Measurements from ENCODE around the gene KIF13A.
"Not testable (repeated sequence)": the region's sequence is repeated elsewhere in the genome, so short reads cannot be mapped to it uniquely, and the experiment has no call there.

KIF13A gene

DNA sequence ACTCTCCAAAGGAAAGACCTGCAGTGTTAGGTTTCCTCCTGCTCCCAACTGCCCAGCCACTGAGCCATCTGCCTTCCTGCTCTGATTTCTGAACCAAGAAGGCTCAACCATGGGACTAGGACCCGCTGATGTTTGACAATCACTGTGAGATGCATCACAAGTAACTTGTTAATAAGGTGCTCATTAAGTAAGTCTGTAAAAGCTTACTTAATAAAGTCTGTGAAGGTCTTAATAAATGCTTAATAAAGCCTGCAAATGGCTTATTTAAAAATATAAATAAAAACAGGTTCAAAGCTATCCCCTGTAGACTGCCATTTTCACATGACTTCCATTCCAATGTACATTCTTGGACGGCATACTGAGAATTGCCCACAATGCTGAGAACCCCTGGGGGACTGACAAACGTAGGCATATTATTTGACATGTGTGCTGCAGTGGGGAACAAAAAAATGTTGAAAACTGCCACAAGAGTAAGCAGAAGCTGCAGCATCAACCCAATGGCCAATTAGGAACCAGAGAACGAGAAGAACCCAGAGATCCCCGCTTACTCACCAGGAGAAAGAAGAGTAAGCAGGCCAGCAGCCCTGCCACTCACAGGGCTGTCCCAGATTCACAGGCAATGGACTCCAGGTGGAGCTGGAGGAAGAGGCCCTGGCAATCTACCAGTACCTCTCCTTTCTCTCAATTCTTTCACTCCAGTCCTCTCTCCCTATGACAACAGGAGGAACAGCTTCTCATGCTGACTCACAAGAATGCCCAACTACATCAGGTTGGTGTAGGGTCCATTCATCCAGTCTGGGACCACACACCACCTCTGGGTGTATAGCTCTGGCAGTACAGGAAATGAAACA, 19.5 kb downstream of the KIF13A start:
- DNase-seq = no peak

GRCh38 chr6:17966451-17966850, 21.0 kb downstream of the KIF13A start:
- DNase-seq = no peak

- no peak for DNase-seq
These were observed 22.0 kb downstream of the KIF13A start for GRCh38 chr6:17965397-17965796.

GRCh38 chr6:17964633-17965032, 22.8 kb downstream of the KIF13A start:
- DNase-seq = no peak

- no peak for DNase-seq
These were observed 24.9 kb downstream of the KIF13A start for GRCh38 chr6:17962436-17963031.

DNA sequence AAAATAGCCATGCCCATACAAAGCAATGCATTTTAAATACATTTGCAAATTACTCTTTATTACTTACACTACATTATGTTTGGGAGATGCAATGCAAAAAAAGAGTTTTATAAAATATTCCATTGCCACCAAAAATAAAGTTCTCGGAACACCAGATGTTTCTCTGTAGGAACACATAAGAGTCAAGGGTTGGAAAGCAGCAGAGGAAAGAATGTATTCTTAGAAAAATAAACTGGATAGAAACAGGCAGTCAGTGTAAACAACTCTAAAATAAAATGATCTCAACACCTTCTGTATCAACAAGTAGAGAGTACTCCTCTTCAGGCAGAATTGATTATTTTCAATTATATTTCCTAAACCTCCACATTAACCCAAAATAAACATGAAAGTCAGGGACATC, 28.1 kb downstream of the KIF13A start:
- no peak for DNase-seq

GRCh38 chr6:17957904-17958620, 29.4 kb downstream of the KIF13A start:
- no peak for DNase-seq

DNA sequence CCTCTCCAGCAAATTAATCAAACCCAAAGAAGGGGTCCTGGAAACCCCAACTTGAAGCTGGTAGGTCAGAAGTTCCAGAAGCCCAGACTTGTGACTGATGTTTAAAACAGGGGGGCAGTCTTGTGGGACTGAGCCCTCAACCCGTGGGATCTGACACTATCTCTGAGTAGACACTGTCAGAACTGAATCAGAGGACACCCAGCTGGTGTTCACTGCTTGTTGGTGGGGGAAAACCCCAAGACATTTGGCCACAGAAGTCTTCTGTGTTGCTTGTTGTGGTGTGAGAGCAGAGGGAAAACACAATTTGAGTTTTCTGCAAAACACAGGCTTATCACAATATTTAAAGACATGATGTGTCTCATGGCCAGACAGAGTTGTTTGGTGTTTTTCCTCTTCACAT, 29.9 kb downstream of the KIF13A start:
- no peak for DNase-seq

- no peak for DNase-seq
These were observed 30.3 kb downstream of the KIF13A start for GRCh38 chr6:17957086-17957485.

GRCh38 chr6:17950095-17950494, 37.3 kb downstream of the KIF13A start:
- no peak for DNase-seq

- DNase-seq = no peak
These were observed 38.3 kb downstream of the KIF13A start for GRCh38 chr6:17949168-17949567.

GRCh38 chr6:17948725-17949124, 38.7 kb downstream of the KIF13A start:
- DNase-seq = no peak

- not testable (repeated sequence) for DNase-seq
These were observed 39.9 kb downstream of the KIF13A start for GRCh38 chr6:17947574-17947973.

DNA sequence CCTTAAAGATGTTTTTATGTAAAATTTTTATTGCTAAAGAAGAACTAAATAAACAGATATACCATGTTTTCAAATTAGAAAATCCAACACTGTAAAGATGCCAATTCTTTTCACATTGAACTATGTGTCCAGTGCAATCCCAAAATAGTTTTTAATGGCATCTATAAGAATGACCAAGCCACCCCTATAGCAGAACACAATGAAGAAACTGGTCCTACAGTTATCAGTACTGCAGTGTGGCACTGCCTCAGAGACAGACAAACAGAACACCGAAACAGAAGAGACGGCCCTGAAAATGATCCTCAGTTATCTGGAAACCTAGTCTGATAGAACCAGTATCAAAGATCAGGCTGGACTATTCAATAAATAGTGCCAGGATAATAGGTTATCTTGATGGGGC, 41.9 kb downstream of the KIF13A start:
- DNase-seq = no peak

- DNase-seq = no peak
These were observed 42.3 kb downstream of the KIF13A start for GRCh38 chr6:17945111-17945510.

DNA sequence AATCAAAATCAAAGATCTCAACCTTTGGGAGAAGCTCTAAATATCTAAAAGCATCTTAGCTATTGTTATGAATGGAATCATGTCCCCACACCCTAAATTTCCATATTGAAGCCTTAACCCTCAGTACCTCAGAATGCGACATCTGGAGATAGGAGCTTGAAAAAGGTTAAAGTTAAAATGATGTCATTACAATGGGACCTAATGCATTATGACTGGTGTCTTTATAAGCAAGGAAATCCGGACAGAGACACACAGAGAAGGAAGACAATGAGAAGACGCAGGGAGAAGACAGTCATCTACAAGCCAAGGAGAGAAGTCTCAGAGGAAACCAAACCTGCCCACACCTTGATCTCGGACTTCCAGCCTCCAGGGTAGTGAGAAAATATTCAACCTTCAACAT, 46.1 kb downstream of the KIF13A start:
- no peak for DNase-seq

GRCh38 chr6:17940151-17940792, 47.2 kb downstream of the KIF13A start:
- no peak for DNase-seq

GRCh38 chr6:17938901-17939300, 48.5 kb downstream of the KIF13A start:
- DNase-seq = no peak

DNA sequence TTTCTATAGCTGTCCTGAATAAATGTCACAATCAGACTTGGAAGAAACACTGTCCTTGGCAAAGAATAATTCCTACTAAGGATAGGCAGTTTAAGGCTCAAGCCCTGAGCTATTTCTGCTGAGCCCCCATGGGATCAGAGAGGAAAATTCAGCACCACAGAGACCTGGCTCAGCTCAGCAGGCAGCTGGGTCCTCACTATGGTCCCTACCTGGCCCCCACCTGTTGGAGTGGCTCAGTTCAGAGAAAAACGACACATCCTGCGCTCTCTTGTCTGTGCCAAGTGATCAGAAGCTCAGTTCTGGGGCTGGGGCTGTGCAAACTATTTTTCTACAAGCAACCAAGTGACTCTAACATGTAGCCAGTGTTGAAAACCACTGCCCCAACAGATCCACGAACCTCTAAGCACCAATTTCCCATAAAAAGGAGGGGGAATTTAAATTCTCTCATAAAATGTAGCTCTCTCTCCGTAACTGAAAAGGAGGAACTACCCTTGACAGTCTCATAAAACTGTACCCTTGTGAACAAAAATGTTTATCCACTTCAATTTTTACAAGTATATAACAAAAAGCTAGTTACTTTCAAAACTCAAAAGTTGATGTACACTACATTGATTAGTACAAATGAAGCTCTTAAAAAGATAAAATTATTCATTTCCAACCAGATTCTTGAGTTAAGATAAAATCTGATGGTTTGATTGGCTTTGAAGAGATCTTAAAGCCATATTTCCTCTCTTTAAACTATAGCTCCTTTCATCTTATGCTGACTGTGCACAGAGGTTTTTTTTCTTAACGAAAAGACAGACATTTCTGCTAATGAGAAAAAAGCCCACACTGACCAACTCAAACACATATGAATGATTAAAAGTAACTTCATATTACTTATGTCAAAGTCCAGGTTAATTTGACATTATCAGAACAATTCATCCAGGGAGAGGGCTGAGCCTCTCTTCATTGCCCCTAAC, 52.0 kb downstream of the KIF13A start:
- DNase-seq = no peak

DNA sequence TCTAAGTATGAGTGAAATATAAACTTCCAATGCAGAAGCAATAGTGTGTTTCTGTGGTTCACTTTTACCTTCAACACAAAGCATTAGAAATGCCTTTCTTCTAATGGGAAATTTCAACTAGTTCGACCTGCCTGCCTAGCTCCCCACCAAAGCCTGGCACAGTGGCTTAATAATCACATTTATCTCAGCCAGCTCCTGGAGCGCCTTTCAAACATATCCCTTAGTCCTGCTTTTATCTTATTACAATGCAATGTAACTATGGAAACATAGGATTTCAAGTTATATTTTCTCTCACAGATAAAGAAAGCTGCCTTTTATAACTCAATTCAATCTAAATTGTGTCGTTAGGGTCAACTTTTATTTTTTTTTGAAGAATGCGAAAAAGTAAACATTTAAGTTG, 53.7 kb downstream of the KIF13A start:
- no peak for DNase-seq

DNA sequence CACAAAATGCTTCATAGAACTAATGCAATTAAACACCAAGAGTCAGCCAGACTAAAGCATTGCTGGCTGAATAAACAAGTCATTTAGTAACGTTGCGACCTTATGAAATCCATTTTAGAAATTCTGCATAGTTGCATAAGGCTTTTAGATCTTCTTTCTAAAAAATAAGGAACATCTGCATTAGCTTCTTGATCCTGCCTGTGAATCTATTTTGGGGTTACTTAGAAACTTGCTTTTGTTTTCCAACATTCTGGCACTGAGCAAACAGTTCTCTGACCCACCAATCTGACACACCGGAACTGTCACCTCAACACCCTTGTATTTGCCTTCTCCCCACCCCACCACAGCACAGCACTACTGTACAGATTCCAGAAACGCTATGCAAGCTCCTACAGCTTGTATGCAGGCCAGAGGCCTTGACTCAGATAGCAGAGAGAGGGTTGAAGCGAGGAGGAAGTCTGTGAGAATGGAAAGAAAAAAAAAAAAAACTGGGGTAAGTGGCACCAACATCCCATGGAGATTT, 55.0 kb downstream of the KIF13A start:
- DNase-seq = no peak

- DNase-seq = no peak
These were observed 56.2 kb downstream of the KIF13A start for GRCh38 chr6:17931227-17931626.
